Activated CD8-positive, alpha-beta memory T cell treated with anti-CD3 and anti-CD28 coated beads, Interleukin-2, amount 10 ng/mL, durations not matched to agents 7 days and 5 days (primary cell): Measurements from ENCODE around the gene MYORG. TPM values are rescaled to one million over a fixed set of nuclear protein-coding genes. Genes with fewer than 3 reads are reported as not detected.
"Not testable (repeated sequence)": the region's sequence is repeated elsewhere in the genome, so short reads cannot be mapped to it uniquely, and the experiment has no call there.

Experiments used
- ATAC-seq: fragments of 150-1000 bp; cut with Tn5 transposase; one replicate; pipeline ENCODE4 v1.10.0; 2021; ENCODE audit warnings: moderate library complexity
- CTCF ChIA-PET: fragments of 350-600 bp; sonication (Branson Sonifier 250); formaldehyde crosslinking; loops from one replicate; lab custom pipeline; 2021; ENCODE audit warnings: antibody characterized with exemption; lab: Charles Lee
- DNase-seq: peaks from one replicate; pipeline ENCODE4 v3.0.0-alpha.2; 2020
- H3K27ac Mint-ChIP-seq: one replicate; pipeline ENCODE4 v1.8.0; 2021; ENCODE audit warnings: mild to moderate bottlenecking, mixed read lengths
- H3K27me3 Mint-ChIP-seq: one replicate; pipeline ENCODE4 v1.8.0; 2021; ENCODE audit warnings: mixed read lengths
- H3K36me3 Mint-ChIP-seq: one replicate; pipeline ENCODE4 v1.8.0; 2021; ENCODE audit warnings: mild to moderate bottlenecking, mixed read lengths
- H3K4me1 Mint-ChIP-seq: one replicate; pipeline ENCODE4 v1.8.0; 2021; ENCODE audit warnings: mixed read lengths
- H3K4me3 Mint-ChIP-seq: one replicate; pipeline ENCODE4 v1.8.0; 2021; ENCODE audit warnings: mild to moderate bottlenecking, moderate library complexity, mixed read lengths
- H3K9me3 Mint-ChIP-seq: one replicate; pipeline ENCODE4 v1.8.0; 2022; ENCODE audit warnings: low read depth, mixed read lengths
- total RNA-seq, 2 experiments: library from RNA; stranded (reverse); gene quantifications; one replicate each; pipeline ENCODE4 v1.2.3, GENCODE V29; 2021

MYORG gene
- total RNA-seq, 2 experiments from 2014 or later, result 3.7 to 4.2 TPM

DNA sequence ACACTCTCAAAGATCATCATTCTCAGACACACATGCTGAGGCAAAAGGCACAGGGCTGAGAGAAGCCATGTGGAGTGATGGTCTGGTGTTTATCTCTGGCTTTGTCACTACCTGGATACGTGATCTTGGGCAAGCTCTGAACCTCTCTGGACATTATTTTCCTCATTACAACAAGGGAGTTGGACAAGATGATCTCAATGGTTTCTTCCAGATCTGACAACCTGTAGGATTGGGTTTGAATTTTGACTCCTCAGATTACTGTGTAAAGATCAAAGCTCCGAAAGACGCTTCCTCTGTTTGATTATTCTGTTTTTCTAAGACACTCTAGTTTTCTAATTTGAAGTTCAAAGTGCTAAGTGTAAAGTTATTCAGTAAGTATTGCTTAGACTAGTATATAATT, 27.4 kb downstream of the MYORG start:
- Mint-ChIP-seq H3K9me3 (no peaks in the 10 kb centered on the region), H3K27ac (no peak overlapping the region), H3K36me3 (peaks cover 6% of the 10 kb centered on the region), H3K4me3 (no peak overlapping the region), H3K4me1 (no peaks in the 10 kb centered on the region), H3K27me3 (no peaks in the 10 kb centered on the region)
- no peak for DNase-seq
- CTCF ChIA-PET, result interaction anchor here (1.2 kb wide), 1 partner anchor 17 kb away, joined by 3 read pairs; no protein-coding TSS in a partner anchor
- no peak for ATAC-seq

DNA sequence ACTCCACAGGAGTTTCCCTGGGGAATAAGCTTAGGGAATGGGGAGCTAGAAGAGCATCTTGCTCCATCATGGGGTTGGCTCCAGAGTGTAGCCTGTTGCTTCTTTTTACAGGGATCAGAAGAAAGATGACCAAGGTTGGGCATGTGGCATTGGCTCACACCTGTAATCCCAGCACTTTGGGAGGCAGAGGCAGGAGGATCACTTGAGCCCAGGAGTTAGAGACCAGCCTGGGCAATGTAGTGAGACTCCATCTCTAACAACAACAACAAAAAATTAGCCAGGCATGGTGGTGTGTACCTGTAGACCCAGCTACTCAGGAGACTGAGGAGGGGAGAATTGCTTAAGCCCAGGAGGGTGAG, 28.9 kb downstream of the MYORG start:
- CTCF ChIA-PET, result interaction anchor here (0.8 kb wide), 1 partner anchor 30 kb away, joined by 4 read pairs; no protein-coding TSS in a partner anchor
- ATAC-seq (no peak), DNase-seq (no peak)
- Mint-ChIP-seq H3K27me3 (no peaks in the 10 kb centered on the region), H3K4me1 (no peaks in the 10 kb centered on the region), H3K27ac (no peak overlapping the region), H3K36me3 (peaks cover 7% of the 10 kb centered on the region), H3K4me3 (no peak overlapping the region), H3K9me3 (no peaks in the 10 kb centered on the region)

DNA sequence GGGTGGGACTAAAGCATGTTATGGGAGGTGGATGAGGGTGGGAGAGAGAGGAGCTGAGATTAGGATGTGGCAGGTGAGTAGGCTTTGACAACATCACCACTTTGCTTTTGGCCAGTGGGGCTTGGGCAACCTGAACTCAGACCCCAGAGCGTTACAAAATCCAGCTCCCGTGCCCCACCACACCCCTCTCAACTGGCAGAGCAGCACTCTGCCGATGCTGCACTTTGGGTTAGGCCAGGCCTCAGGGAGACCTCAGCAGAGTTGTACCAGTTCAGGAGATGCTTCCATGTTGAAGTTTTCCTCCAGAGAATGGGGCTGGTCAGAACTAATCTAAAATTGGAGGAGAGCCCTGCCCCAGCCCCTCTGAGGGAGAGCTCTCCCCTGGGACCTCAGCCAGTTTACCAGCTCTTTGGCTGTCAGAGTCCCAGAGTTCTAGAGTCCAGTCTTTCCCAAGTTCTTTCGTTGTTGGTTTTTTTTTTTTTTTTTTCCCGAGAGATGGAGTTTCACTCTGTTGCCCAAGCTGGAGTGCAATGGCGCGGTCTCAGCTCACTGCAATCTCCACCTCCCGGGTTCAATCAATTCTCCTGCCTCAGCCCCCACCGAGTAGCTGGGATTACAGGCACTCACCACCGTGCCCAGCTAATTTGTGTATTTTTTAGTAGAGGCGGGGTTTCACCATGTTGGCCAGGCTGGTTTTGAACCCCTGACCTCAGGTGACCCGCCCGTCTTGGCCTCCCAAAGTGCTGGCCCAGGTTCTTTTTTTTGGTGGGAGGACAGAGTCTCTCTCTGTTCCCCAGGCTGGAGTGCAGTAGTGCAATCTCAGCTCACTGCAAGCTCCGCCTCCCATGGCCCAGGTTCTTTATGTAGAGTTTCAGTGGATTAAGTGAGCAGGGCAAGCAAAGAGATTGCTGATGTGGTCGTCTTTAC, 29.6 kb downstream of the MYORG start:
- no peak for DNase-seq

DNA sequence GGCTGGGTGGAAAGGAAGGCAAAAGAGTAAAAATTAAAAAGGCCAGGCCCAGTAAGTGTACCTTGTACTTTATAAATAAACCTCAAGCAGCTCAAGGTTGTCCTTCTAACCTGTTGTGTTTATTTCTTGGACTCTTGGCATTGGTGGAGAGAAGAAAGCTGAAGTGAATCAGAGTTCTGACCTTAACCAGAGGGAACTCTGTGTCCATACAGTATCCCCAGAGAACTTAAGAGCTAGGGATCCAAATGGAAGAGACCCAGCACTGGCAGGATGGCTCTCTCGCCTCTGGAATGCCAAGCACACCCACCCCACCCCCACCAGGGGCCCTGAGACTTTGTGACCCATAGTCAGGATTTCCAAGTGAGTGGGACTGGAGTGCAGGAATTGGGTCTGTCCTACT, 33.1 kb downstream of the MYORG start:
- Mint-ChIP-seq H3K9me3 (no peaks in the 10 kb centered on the region), H3K4me1 (no peaks in the 10 kb centered on the region), H3K27me3 (no peaks in the 10 kb centered on the region), H3K4me3 (no peak overlapping the region), H3K36me3 (peaks cover 20% of the 10 kb centered on the region), H3K27ac (no peak overlapping the region)
- CTCF ChIA-PET, result interaction anchor here (1.1 to 1.3 kb wide), 2 partner anchors 15 to 36 kb away, joined by 3 to 4 read pairs; no protein-coding TSS in a partner anchor
- no peak for DNase-seq
- ATAC-seq, result no peak

More for the DNA sequence above, 29.6 kb downstream of the MYORG start:
- H3K27ac Mint-ChIP-seq, result no peak overlapping the region
- CTCF ChIA-PET, result interaction anchor here (0.7 to 0.8 kb wide), 2 partner anchors 31 to 199 kb away, joined by 3 to 4 read pairs; no protein-coding TSS in a partner anchor
- H3K9me3 Mint-ChIP-seq, result no peaks in the 10 kb centered on the region
- no peak for ATAC-seq
- H3K4me3 Mint-ChIP-seq, result no peak overlapping the region
- no peaks in the 10 kb centered on the region for H3K27me3 Mint-ChIP-seq
- H3K4me1 Mint-ChIP-seq, result no peaks in the 10 kb centered on the region
- H3K36me3 Mint-ChIP-seq, result peaks cover 11% of the 10 kb centered on the region

DNA sequence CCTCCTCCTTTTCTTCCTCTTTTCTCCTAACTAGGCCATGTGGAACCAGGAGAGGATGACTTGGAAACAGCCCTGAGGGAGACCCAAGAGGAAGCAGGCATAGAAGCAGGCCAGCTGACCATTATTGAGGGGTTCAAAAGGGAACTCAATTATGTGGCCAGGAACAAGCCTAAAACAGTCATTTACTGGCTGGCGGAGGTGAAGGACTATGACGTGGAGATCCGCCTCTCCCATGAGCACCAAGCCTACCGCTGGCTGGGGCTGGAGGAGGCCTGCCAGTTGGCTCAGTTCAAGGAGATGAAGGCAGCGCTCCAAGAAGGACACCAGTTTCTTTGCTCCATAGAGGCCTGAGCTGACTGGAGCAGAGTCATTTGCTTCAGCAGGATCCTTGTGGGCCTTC, 33.6 kb downstream of the MYORG start:
- no peak overlapping the region for H3K4me3 Mint-ChIP-seq
- H3K27ac Mint-ChIP-seq, result no peak overlapping the region
- no peaks in the 10 kb centered on the region for H3K27me3 Mint-ChIP-seq
- DNase-seq, result no peak
- no peaks in the 10 kb centered on the region for H3K4me1 Mint-ChIP-seq
- ATAC-seq, result no peak
- peaks cover 22% of the 10 kb centered on the region for H3K36me3 Mint-ChIP-seq
- CTCF ChIA-PET, result interaction anchor here (1.1 to 1.3 kb wide), 2 partner anchors 15 to 36 kb away, joined by 3 to 4 read pairs; no protein-coding TSS in a partner anchor
- no peaks in the 10 kb centered on the region for H3K9me3 Mint-ChIP-seq

DNA sequence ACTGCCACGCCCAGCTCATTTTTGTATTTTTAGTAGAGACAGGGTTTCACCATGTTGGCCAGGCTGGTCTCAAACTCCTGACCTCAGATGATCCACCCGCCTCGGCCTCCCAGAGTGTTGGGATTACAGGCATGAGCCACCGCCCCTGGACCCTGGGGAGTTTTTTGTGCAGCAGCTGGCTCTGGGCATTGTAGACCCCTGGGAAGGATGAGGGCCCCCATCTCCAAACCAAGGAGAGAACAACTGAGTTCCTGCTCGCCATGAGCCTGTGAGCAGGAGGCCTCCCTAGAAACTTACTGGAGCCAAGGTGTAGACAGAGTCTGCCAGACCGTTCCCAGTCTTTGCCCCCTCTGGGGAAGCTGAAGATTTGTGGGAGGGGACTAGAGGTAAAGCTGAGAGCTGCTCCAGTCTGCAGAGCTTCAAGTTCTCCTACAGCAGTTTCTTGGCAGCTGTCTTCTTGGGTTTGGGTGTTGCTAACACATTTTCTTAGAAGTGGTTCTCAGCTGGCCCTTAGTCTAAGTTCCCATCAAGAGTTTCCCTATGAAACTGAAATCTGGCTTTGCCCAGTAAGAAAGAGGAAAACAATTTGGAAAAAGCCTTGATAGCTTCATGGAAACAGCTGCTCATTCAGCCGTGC, 34.9 kb downstream of the MYORG start:
- Mint-ChIP-seq H3K4me3 (no peak overlapping the region), H3K4me1 (no peaks in the 10 kb centered on the region), H3K27ac (no peak overlapping the region), H3K27me3 (no peaks in the 10 kb centered on the region), H3K36me3 (peaks cover 22% of the 10 kb centered on the region), H3K9me3 (no peaks in the 10 kb centered on the region)
- DNase-seq (no peak), ATAC-seq (no peak)
- CTCF ChIA-PET, result interaction anchor here (1.1 kb wide), 1 partner anchor 9 kb away, joined by 3 read pairs; no protein-coding TSS in a partner anchor

DNA sequence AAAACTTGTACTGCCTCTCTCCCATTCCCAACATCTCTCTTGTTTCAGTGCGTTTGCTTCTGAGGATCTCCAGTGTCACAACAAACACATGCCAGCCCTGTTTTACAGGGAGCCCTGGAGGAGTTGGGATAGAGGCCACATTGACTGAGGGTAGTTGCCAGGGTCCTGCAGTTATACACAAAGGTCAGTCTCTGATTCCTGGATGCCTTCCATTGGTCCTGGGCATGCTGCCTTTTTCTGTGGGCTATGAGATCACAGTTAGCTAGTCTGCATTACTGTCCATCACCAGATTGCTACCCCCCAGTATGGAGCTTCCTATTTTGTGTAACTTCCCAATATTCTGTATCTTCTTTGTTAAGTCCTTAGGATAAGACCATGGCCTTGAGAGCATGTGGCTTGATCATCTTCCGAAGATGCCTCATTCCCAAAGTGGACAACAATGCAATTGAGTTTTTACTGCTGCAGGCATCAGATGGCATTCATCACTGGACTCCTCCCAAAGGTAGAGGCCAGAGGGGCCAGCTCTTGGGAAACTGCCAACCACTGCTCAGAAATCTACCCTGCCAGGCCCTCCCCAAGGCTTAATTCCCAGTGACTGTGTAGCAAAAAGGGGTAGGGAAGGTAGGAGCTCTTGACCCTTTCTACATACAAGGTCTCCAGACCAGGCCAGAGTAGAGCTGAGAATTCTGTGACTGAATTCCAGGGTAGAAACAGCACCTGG, 37.9 kb downstream of the MYORG start:
- Mint-ChIP-seq H3K4me1 (peaks cover 1% of the 10 kb centered on the region), H3K27me3 (no peaks in the 10 kb centered on the region), H3K36me3 (peaks cover 22% of the 10 kb centered on the region), H3K9me3 (no peaks in the 10 kb centered on the region), H3K4me3 (no peak overlapping the region), H3K27ac (no peak overlapping the region)
- DNase-seq (no peak), ATAC-seq (no peak)
- CTCF ChIA-PET, result interaction anchor here (0.7 to 1.3 kb wide), 3 partner anchors 11 to 41 kb away, joined by 3 to 4 read pairs (median 4); no protein-coding TSS in a partner anchor

DNA sequence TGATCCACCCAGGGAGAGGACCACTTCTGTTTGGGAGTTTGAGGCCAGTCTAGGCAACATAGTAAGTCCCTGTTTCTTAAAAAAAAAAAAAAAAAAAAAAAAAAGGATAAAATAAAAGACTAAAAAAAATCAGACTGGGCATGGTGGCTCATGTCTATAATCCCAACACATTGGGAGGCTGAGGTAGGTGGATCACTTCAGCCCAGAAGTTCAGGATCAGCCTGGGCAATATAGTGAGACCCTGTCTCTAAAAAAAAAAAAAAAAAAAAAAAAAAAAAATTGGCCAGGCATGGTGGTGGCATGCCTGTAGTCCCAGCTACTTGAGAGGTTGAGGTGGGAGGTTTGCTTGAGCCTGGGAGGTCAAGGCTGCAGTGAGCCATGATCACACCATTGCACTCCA, 38.6 kb downstream of the MYORG start:
- CTCF ChIA-PET, result interaction anchor here (1.4 kb wide), 1 partner anchor 43 kb away, joined by 3 read pairs; no protein-coding TSS in a partner anchor
- DNase-seq, H3K4me3 Mint-ChIP-seq, H3K27ac Mint-ChIP-seq, ATAC-seq, H3K4me1 Mint-ChIP-seq, H3K9me3 Mint-ChIP-seq, H3K27me3 Mint-ChIP-seq: not testable (repeated sequence)
- peaks cover 19% of the 10 kb centered on the region for H3K36me3 Mint-ChIP-seq

DNA sequence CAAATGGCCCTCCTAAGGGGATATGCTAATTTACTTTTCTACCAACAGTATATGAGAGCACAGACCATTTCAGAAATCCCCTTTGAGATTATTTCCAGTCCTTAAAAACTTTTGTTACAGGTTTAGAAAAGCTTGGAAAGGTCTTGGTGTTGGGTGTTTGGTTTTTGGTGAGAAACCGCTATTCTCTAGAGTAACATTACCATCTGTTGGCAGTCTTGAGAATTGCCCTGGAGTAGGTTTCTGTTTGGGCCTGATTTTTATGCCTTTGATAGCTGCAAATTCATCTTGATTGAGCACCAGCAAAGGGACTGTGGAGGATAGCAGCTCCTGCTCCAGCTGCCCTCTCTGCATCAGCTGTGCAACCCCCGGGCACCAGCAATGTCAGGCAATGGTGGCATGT, 39.3 kb downstream of the MYORG start:
- peaks cover 18% of the 10 kb centered on the region for H3K36me3 Mint-ChIP-seq
- H3K4me1 Mint-ChIP-seq, result peaks cover 5% of the 10 kb centered on the region
- no peak overlapping the region for H3K27ac Mint-ChIP-seq
- no peak for DNase-seq
- no peak for ATAC-seq
- no peak overlapping the region for H3K4me3 Mint-ChIP-seq
- CTCF ChIA-PET, result interaction anchor here (1.4 kb wide), 1 partner anchor 44 kb away, joined by 3 read pairs; no protein-coding TSS in a partner anchor
- no peaks in the 10 kb centered on the region for H3K27me3 Mint-ChIP-seq
- no peaks in the 10 kb centered on the region for H3K9me3 Mint-ChIP-seq

DNA sequence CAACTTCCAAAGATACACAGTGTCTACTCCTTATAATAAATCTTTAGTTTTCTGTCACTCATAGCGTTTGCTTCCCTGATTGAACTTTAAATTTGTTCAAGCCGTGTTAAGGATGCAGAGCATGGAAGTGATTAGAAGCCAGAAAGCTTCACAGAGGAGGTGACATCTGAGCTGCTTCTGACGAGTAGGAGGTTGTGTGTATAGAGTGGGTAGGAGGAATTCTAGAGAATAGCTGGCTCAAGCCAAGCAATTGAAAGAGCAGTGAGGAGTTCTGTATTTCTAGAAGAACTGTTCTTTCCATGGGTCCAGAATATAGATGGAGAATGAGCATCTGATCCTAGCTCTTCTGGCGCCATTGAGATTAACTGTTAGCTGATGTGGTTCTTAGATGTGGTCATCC, 41.3 kb downstream of the MYORG start:
- H3K4me3 Mint-ChIP-seq, result no peak overlapping the region
- CTCF ChIA-PET, result interaction anchor here (6.8 kb wide), 1 partner anchor 42 kb away, joined by 143 read pairs; the partner anchor contains the start of gene MYORG
- peaks cover 17% of the 10 kb centered on the region for H3K4me1 Mint-ChIP-seq
- H3K9me3 Mint-ChIP-seq, result no peaks in the 10 kb centered on the region
- ATAC-seq (no peak), DNase-seq (no peak)
- no peaks in the 10 kb centered on the region for H3K27me3 Mint-ChIP-seq
- no peak overlapping the region for H3K27ac Mint-ChIP-seq
- H3K36me3 Mint-ChIP-seq, result peaks cover 10% of the 10 kb centered on the region

DNA sequence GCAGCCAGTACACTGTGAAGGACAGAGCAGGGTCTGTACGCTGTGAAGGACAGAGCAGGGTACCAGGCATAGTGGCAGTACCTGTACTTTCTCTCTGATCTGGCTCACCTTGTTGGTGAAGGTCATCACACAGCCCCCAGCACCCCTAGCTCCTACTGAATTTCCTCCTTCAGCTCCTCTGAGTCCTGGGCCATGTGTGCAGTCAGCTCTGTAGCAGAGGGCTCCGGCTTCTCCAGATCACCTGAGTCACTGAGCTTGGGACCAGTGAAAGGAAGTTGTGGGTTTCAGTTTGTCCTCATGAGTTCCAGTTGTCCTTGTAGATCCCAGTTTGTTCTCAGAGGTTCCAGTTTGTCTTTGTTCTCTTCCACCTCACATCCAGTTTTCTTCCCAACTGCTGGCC, 41.8 kb downstream of the MYORG start:
- ATAC-seq, result no peak
- no peak overlapping the region for H3K27ac Mint-ChIP-seq
- H3K27me3 Mint-ChIP-seq, result no peaks in the 10 kb centered on the region
- H3K36me3 Mint-ChIP-seq, result peaks cover 7% of the 10 kb centered on the region
- CTCF ChIA-PET, result interaction anchor here (6.8 kb wide), 1 partner anchor 42 kb away, joined by 143 read pairs; the partner anchor contains the start of gene MYORG
- no peak for DNase-seq
- H3K9me3 Mint-ChIP-seq, result no peaks in the 10 kb centered on the region
- H3K4me1 Mint-ChIP-seq, result peaks cover 22% of the 10 kb centered on the region
- H3K4me3 Mint-ChIP-seq, result no peak overlapping the region

DNA sequence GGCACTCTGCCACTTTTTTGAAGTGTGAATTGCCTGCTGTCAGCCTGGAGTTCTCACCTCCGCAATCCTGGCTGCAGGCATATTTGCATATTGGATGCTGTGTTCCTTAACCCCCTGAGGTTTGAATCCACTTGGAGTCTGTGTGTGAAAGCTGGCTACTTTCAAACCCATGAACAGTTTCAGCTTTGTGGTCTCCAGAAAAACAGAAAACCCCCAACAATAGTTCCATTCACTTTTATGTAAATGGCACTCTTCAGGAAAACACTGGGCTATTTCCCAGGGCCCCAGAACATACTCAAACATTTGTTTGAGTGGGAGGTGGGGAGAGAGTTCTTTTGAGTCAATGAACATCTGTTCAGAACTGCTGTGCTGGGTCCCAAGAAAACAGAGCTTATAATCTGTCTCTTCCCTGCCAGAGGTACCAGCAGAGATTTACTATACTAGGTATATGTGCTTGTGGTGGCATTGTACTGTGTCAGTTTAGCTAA, 42.3 kb downstream of the MYORG start:
- DNase-seq, result no peak
- CTCF ChIA-PET, result interaction anchor here (1.4 to 6.8 kb wide), 2 partner anchors 30 to 43 kb away, joined by 3 to 143 read pairs; partner anchors contain the start of gene MYORG
- Mint-ChIP-seq H3K9me3 (no peaks in the 10 kb centered on the region), H3K4me3 (no peak overlapping the region), H3K27ac (no peak overlapping the region), H3K36me3 (peaks cover 6% of the 10 kb centered on the region), H3K27me3 (no peaks in the 10 kb centered on the region), H3K4me1 (peaks cover 23% of the 10 kb centered on the region)
- ATAC-seq, result no peak
